ENCODE results near the gene PNMA5. TPM values are rescaled to one million over a fixed set of nuclear protein-coding genes. Genes with fewer than 3 reads are reported as not detected.
"Not testable (repeated sequence)": the region's sequence is repeated elsewhere in the genome, so short reads cannot be mapped to it uniquely, and the experiment has no call there.

Gene PNMA5
- total RNA-seq = under 1 TPM; 0.07 to 0.16 TPM
- 0.23 to 0.81 reads per million in 2 donors for total RNA-seq

- no peaks in the 10 kb centered on the region for H3K9me3 ChIP-seq (ENCODE audit: control insufficient read depth, low read length, poor library complexity, severe bottlenecking)
- H3K4me1 Mint-ChIP-seq = peaks cover 13% of the 10 kb centered on the region
- H3K27ac Mint-ChIP-seq = no peak within 1 kb of the TSS
- H3K27me3 Mint-ChIP-seq = no peaks in the 10 kb centered on the region
- ATAC-seq = no peak
- DNase-seq = no peak
- no peaks in the 10 kb centered on the region for H3K36me3 Mint-ChIP-seq (ENCODE audit: low read depth)
- H3K4me3 Mint-ChIP-seq = no peak within 1 kb of the TSS
Measured at GRCh38 chrX:152993933-152994332, at the start of gene PNMA5. TSS of gene PNMA5 (minus strand) at chrX:152994116. CDS start at chrX:152991598, 2,518 bp downstream.

GRCh38 chrX:153032397-153033118 lies 38.6 kb upstream of the PNMA5 start:
- ATAC-seq (peak; percentile 79), DNase-seq (peak; percentile 35 to 60 (median 36))
- Mint-ChIP-seq H3K27me3 (no peaks in the 10 kb centered on the region), H3K4me3 (peak overlapping the region; percentile 80), H3K27ac (peak overlapping the region; percentile 85), H3K4me1 (peaks cover 5% of the 10 kb centered on the region), H3K36me3 (ENCODE audit: low read depth) (no peaks in the 10 kb centered on the region)
- no peaks in the 10 kb centered on the region for H3K9me3 ChIP-seq (ENCODE audit: control insufficient read depth, low read length, poor library complexity, severe bottlenecking)

- H3K4me3 Mint-ChIP-seq = no peak overlapping the region
- no peaks in the 10 kb centered on the region for H3K9me3 ChIP-seq (ENCODE audit: control insufficient read depth, low read length, poor library complexity, severe bottlenecking)
- DNase-seq (no peak), ATAC-seq (no peak)
- no peak overlapping the region for H3K27ac Mint-ChIP-seq
- H3K4me1 Mint-ChIP-seq = peaks cover 5% of the 10 kb centered on the region
- H3K27me3 Mint-ChIP-seq = no peaks in the 10 kb centered on the region
- H3K36me3 Mint-ChIP-seq (ENCODE audit: low read depth) = no peaks in the 10 kb centered on the region
Measured at GRCh38 chrX:153030801-153031200, 36.9 kb upstream of the PNMA5 start.

GRCh38 chrX:153029875-153030274 lies 36.0 kb upstream of the PNMA5 start:
- no peaks in the 10 kb centered on the region for H3K9me3 ChIP-seq (ENCODE audit: control insufficient read depth, low read length, poor library complexity, severe bottlenecking)
- DNase-seq (no peak), ATAC-seq (no peak)
- Mint-ChIP-seq H3K4me1 (peaks cover 5% of the 10 kb centered on the region), H3K4me3 (no peak overlapping the region), H3K36me3 (ENCODE audit: low read depth) (no peaks in the 10 kb centered on the region), H3K27me3 (no peaks in the 10 kb centered on the region), H3K27ac (no peak overlapping the region)

- no peaks in the 10 kb centered on the region for H3K9me3 ChIP-seq (ENCODE audit: control insufficient read depth, low read length, poor library complexity, severe bottlenecking)
- Mint-ChIP-seq H3K27ac (no peak overlapping the region), H3K4me1 (peaks cover 5% of the 10 kb centered on the region), H3K4me3 (peak overlapping the region; percentile 41), H3K27me3 (no peaks in the 10 kb centered on the region), H3K36me3 (ENCODE audit: low read depth) (no peaks in the 10 kb centered on the region)
- no peak for ATAC-seq
- DNase-seq = no peak
Measured at GRCh38 chrX:153029162-153029561, 35.2 kb upstream of the PNMA5 start.

GRCh38 chrX:153028487-153028886 lies 34.6 kb upstream of the PNMA5 start:
- not testable (repeated sequence) for H3K27me3 Mint-ChIP-seq; H3K4me1 Mint-ChIP-seq; H3K36me3 Mint-ChIP-seq (ENCODE audit: low read depth); DNase-seq; H3K9me3 ChIP-seq (ENCODE audit: control insufficient read depth, low read length, poor library complexity, severe bottlenecking); H3K27ac Mint-ChIP-seq; ATAC-seq; H3K4me3 Mint-ChIP-seq

- not testable (repeated sequence) for H3K9me3 ChIP-seq (ENCODE audit: control insufficient read depth, low read length, poor library complexity, severe bottlenecking); H3K4me1 Mint-ChIP-seq; H3K27ac Mint-ChIP-seq; DNase-seq; H3K4me3 Mint-ChIP-seq; H3K36me3 Mint-ChIP-seq (ENCODE audit: low read depth); H3K27me3 Mint-ChIP-seq
- peak; percentile 20 for ATAC-seq
Measured at GRCh38 chrX:153026501-153026900, 32.6 kb upstream of the PNMA5 start.

GRCh38 chrX:153019166-153019565 lies 25.2 kb upstream of the PNMA5 start:
- Mint-ChIP-seq H3K36me3 (ENCODE audit: low read depth) (no peaks in the 10 kb centered on the region), H3K27me3 (no peaks in the 10 kb centered on the region), H3K27ac (no peak overlapping the region), H3K4me1 (no peaks in the 10 kb centered on the region), H3K4me3 (no peak overlapping the region)
- H3K9me3 ChIP-seq (ENCODE audit: control insufficient read depth, low read length, poor library complexity, severe bottlenecking) = no peaks in the 10 kb centered on the region
- DNase-seq (no peak), ATAC-seq (no peak)

GRCh38 chrX:153017174-153017573 lies 23.3 kb upstream of the PNMA5 start:
- not testable (repeated sequence) for H3K4me1 Mint-ChIP-seq; DNase-seq; H3K27me3 Mint-ChIP-seq; H3K9me3 ChIP-seq (ENCODE audit: control insufficient read depth, low read length, poor library complexity, severe bottlenecking); H3K36me3 Mint-ChIP-seq (ENCODE audit: low read depth); H3K27ac Mint-ChIP-seq; H3K4me3 Mint-ChIP-seq; ATAC-seq

- Mint-ChIP-seq H3K36me3 (ENCODE audit: low read depth) (peaks cover 2% of the 10 kb centered on the region), H3K27me3 (peaks cover 5% of the 10 kb centered on the region), H3K4me3 (no peak overlapping the region), H3K4me1 (no peaks in the 10 kb centered on the region), H3K27ac (no peak overlapping the region)
- ATAC-seq = no peak
- H3K9me3 ChIP-seq (ENCODE audit: control insufficient read depth, low read length, poor library complexity, severe bottlenecking) = no peaks in the 10 kb centered on the region
- DNase-seq = no peak
Measured at GRCh38 chrX:153004780-153005179, 10.9 kb upstream of the PNMA5 start.

- H3K9me3 ChIP-seq (ENCODE audit: control insufficient read depth, low read length, poor library complexity, severe bottlenecking) = no peaks in the 10 kb centered on the region
- Mint-ChIP-seq H3K4me1 (no peaks in the 10 kb centered on the region), H3K27me3 (peaks cover 5% of the 10 kb centered on the region), H3K4me3 (no peak overlapping the region), H3K36me3 (ENCODE audit: low read depth) (peaks cover 2% of the 10 kb centered on the region), H3K27ac (no peak overlapping the region)
- DNase-seq (no peak), ATAC-seq (no peak)
Measured at GRCh38 chrX:153003981-153004380, 10.1 kb upstream of the PNMA5 start.

- H3K4me1 Mint-ChIP-seq; H3K27ac Mint-ChIP-seq; H3K27me3 Mint-ChIP-seq; DNase-seq; H3K4me3 Mint-ChIP-seq; H3K36me3 Mint-ChIP-seq (ENCODE audit: low read depth); H3K9me3 ChIP-seq (ENCODE audit: control insufficient read depth, low read length, poor library complexity, severe bottlenecking); ATAC-seq: not testable (repeated sequence)
Measured at GRCh38 chrX:153002182-153002581, 8.3 kb upstream of the PNMA5 start.

- ATAC-seq = no peak
- Mint-ChIP-seq H3K4me3 (peak overlapping the region; percentile 52), H3K27ac (no peak overlapping the region)
Measured at GRCh38 chrX:152997337-152997736, 3.4 kb upstream of the PNMA5 start.

GRCh38 chrX:152992115-152992514 lies 1.8 kb downstream of the PNMA5 start:
- Mint-ChIP-seq H3K36me3 (ENCODE audit: low read depth) (no peaks in the 10 kb centered on the region), H3K27me3 (no peaks in the 10 kb centered on the region), H3K4me1 (peaks cover 12% of the 10 kb centered on the region), H3K4me3 (no peak overlapping the region), H3K27ac (no peak overlapping the region)
- ATAC-seq = no peak
- no peak for DNase-seq
- H3K9me3 ChIP-seq (ENCODE audit: control insufficient read depth, low read length, poor library complexity, severe bottlenecking) = no peaks in the 10 kb centered on the region

More at GRCh38 chrX:152997337-152997736, 3.4 kb upstream of the PNMA5 start:
- Mint-ChIP-seq H3K36me3 (ENCODE audit: low read depth) (peaks cover 2% of the 10 kb centered on the region), H3K27me3 (no peaks in the 10 kb centered on the region), H3K4me1 (peaks cover 4% of the 10 kb centered on the region)
- H3K9me3 ChIP-seq (ENCODE audit: control insufficient read depth, low read length, poor library complexity, severe bottlenecking) = no peaks in the 10 kb centered on the region
- no peak for DNase-seq
